Lung (tissue), 12 donors: Measurements from ENCODE around the gene FAM149A. TPM values are rescaled to one million over a fixed set of nuclear protein-coding genes. Genes with fewer than 3 reads are reported as not detected.

ENCODE experiments used
- ATAC-seq: fragments of 200-7000 bp; cut with Tn5 transposase; one replicate; pipeline ENCODE4 v1.9.1; 2020; ENCODE audit warnings: moderate number of reproducible peaks; ENCODE audit not compliant: insufficient read depth, low FRiP score
- DNase-seq, 3 donors: peaks; one replicate each; pipeline ENCODE4 v3.0.0-alpha.2; 2013 to 2017
- H3K27ac ChIP-seq, 2 donors: one replicate each; pipeline ENCODE4 v1.5.1; 2013; ENCODE audit warnings: mild to moderate bottlenecking in 2 of 2, moderate library complexity in 2 of 2, control low read depth in 1 of 2, inconsistent platforms in 1 of 2, low read depth in 1 of 2, low read length in 1 of 2
- H3K27me3 ChIP-seq, 3 donors: one replicate each; pipeline ENCODE4 v1.5.1; 2013; ENCODE audit warnings: low read length in 2 of 3; ENCODE audit not compliant: control insufficient read depth in 3 of 3, insufficient read depth in 3 of 3
- H3K36me3 ChIP-seq, 4 donors: one replicate each; pipeline ENCODE4 v1.5.1; 2013; ENCODE audit warnings: low read length in 4 of 4, mild to moderate bottlenecking in 1 of 4, moderate library complexity in 1 of 4; ENCODE audit not compliant: control insufficient read depth in 4 of 4, insufficient read depth in 4 of 4
- H3K4me1 ChIP-seq, 5 donors: one replicate each; pipeline ENCODE4 v1.5.1; 2013; ENCODE audit warnings: low read length in 5 of 5, mild to moderate bottlenecking in 2 of 5, moderate library complexity in 1 of 5; ENCODE audit not compliant: control insufficient read depth in 5 of 5, insufficient read depth in 5 of 5
- H3K4me3 ChIP-seq: one replicate; pipeline ENCODE4 v1.5.1; 2013; ENCODE audit warnings: mild to moderate bottlenecking, control low read depth, moderate library complexity
- H3K9ac ChIP-seq, 2 donors: one replicate each; pipeline ENCODE4 v1.5.1; 2013; ENCODE audit warnings: low read length in 2 of 2, control low read depth in 1 of 2; ENCODE audit not compliant: insufficient read depth in 1 of 2
- H3K9me3 ChIP-seq, 4 donors: one replicate each; pipeline ENCODE4 v1.5.1; 2013; ENCODE audit warnings: low read length in 3 of 4, mild to moderate bottlenecking in 1 of 4, moderate library complexity in 1 of 4; ENCODE audit not compliant: control insufficient read depth in 4 of 4, insufficient read depth in 3 of 4
- WGBS, 2 donors: extraction: QIAGEN DNeasy Blood & Tissue Kit; methylation state at CpG; one replicate each; pipeline ENCODE4 v1.1.7; 2013; 5-methylcytosine and 5-hydroxymethylcytosine counted together
- polyA plus RNA-seq, 2 donors: library from polyadenylated mRNA; stranded (reverse); fragments of 200-250 nt; gene quantifications; one replicate each; pipeline ENCODE4 v1.2.1, GENCODE V29; 2013
- total RNA-seq, 2 donors: library from RNA; depleted of rRNA in 1 of 2; stranded (reverse); fragments of >200 nt in 1 of 2; gene quantifications; one replicate each; pipeline ENCODE4 v1.2.1, GENCODE V29; 2014 to 2021
- TF ChIP-seq, protein P1 (sequence below): IDR thresholded peaks from 2 replicates; pipeline ENCODE4 v1.5.1; 2012; ENCODE audit warnings: mild to moderate bottlenecking; ENCODE audit errors: control extremely low read depth, extremely low read depth
- donor health status: control.
- donor health status: control.
- donor health status: Bipolar disorder and iron deficiency.
- donor health status: healthy.
- donor health status: DM: yes; HTN: yes; CAD: no.

The FAM149A gene
- total and polyA plus RNA-seq, 4 donors = 2.5 to 14.8 (median 13.0) TPM

DNA sequence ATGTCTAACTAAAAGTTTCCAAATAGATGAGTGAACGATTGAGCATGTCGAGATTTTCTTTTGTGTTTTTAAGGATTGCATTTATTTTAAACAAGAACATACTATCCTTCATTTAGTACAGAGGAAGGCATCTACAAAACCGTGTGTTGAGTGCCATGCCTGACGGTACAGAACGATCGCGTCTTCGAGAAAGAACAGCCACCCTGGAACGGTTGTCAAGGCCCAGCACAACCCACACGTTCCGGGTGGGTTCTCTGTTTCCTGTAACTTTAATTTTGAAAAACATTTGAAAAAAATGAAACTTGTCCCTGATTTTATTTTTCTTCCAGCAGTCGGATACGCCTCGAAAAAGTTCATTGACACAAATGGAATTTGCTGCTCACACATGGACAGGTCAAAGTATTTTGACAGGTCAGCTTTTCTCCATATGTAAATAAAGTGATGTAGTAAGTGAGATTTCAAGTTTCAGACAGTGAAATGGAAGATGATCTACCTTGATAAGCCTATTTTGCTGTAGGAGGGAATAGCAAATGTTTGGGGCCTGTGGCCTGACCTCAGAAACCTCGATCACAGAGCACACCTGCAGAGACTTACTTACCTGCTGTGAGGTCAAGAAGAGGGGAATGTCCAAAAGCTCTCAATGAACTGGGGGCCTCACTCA lies 62.5 kb downstream of the FAM149A start:
- no peak overlapping the region for H3K27ac ChIP-seq

DNA sequence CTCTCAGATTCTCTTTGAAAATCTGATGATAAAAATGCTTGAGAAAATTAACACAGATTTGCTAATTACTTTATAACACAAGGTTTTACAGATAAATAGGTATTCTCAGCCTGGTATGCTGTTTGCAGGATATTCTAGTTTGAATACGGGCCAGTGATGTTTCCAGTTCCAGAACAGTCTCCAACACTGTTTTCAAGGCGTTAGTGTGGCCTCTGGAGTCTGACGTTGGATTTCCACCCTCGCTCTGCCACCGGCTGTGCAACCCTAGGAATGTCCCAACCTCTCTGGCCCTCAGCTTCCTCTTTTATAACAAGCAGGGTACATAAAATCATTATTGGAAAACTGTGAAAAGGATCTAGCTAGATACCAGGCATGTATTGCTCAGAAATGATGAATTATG lies 63.1 kb downstream of the FAM149A start:
- H3K36me3 ChIP-seq = peaks cover 0 to 11% (median 6%) of the 10 kb centered on the region in 4 donors
- no peaks in the 10 kb centered on the region for H3K9me3 ChIP-seq
- H3K27me3 ChIP-seq = no peaks in the 10 kb centered on the region
- H3K27ac ChIP-seq = no peak overlapping the region
- H3K4me1 ChIP-seq = no peaks in the 10 kb centered on the region
- ATAC-seq (no peak), DNase-seq (no peak)
- TF ChIP-seq, protein P1, sequence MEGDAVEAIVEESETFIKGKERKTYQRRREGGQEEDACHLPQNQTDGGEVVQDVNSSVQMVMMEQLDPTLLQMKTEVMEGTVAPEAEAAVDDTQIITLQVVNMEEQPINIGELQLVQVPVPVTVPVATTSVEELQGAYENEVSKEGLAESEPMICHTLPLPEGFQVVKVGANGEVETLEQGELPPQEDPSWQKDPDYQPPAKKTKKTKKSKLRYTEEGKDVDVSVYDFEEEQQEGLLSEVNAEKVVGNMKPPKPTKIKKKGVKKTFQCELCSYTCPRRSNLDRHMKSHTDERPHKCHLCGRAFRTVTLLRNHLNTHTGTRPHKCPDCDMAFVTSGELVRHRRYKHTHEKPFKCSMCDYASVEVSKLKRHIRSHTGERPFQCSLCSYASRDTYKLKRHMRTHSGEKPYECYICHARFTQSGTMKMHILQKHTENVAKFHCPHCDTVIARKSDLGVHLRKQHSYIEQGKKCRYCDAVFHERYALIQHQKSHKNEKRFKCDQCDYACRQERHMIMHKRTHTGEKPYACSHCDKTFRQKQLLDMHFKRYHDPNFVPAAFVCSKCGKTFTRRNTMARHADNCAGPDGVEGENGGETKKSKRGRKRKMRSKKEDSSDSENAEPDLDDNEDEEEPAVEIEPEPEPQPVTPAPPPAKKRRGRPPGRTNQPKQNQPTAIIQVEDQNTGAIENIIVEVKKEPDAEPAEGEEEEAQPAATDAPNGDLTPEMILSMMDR = no peak
- H3K9ac ChIP-seq = no peak overlapping the region
- no peak overlapping the region for H3K4me3 ChIP-seq
- WGBS, 2 donors = 68 to 83% methylated on average over 5 of the region's 5 CpGs

More for the DNA sequence above, 62.5 kb downstream of the FAM149A start:
- H3K27me3 ChIP-seq = no peaks in the 10 kb centered on the region
- no peak overlapping the region for H3K4me3 ChIP-seq
- H3K9ac ChIP-seq = no peak overlapping the region
- H3K36me3 ChIP-seq = peaks cover 0 to 15% (median 6%) of the 10 kb centered on the region in 4 donors
- H3K9me3 ChIP-seq = no peaks in the 10 kb centered on the region
- peaks cover 0 to 3% (median 0%) of the 10 kb centered on the region in 5 donors for H3K4me1 ChIP-seq
- no peak for ATAC-seq
- WGBS, 2 donors = 90 to 93% methylated on average over 15 of the region's 15 CpGs
- no peak for DNase-seq
- TF ChIP-seq, protein P1 = no peak

DNA sequence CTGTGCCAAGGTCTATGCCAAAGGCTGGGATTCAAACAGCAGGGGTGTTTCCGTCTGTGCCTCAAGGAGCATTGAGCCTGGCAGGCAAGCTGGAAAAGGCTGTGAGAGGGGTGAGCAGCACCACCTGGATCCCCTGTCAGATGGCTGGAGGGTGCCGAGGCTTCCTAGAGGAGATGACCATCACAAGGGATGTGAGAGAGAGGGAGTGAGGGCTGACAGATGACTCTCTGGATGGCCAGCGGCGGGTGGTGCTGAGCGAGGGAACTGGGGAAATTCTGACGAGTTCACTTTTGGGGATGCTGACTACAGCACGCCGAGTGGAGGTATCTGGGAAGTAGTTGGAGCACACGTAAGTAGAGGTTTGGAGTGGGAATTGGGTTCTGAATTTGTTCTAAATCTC lies 64.2 kb downstream of the FAM149A start:
- 95% methylated on average over 9 of the region's 9 CpGs for WGBS, 2 donors
- no peak for DNase-seq
- peaks cover 0 to 10% (median 3%) of the 10 kb centered on the region in 4 donors for H3K36me3 ChIP-seq

More for the DNA sequence above, 64.2 kb downstream of the FAM149A start:
- no peaks in the 10 kb centered on the region for H3K27me3 ChIP-seq
- H3K4me3 ChIP-seq = no peak overlapping the region
- no peaks in the 10 kb centered on the region for H3K4me1 ChIP-seq
- no peak for ATAC-seq
- no peak overlapping the region for H3K9ac ChIP-seq
- H3K9me3 ChIP-seq = no peaks in the 10 kb centered on the region
- H3K27ac ChIP-seq = no peak overlapping the region
- TF ChIP-seq, protein P1 = no peak
